GM12801 (cell line): ENCODE data around the gene PUS10.

ENCODE experiments used
- CTCF ChIP-seq: IDR thresholded peaks from one replicate; pipeline ENCODE4 v1.5.1; 2011; ENCODE audit warnings: control low read depth; ENCODE audit not compliant: insufficient read length; ENCODE audit errors: extremely low read depth

The PUS10 gene

GRCh38 chr2:60974652-60975051 is 43.4 kb downstream of the PUS10 start:
- no peak for TF ChIP-seq CTCF

- no peak for TF ChIP-seq CTCF
Observed at GRCh38 chr2:60973705-60974104, 44.4 kb downstream of the PUS10 start.

GRCh38 chr2:60972889-60973656 is 45.0 kb downstream of the PUS10 start:
- TF ChIP-seq CTCF, result no peak

- TF ChIP-seq CTCF, result no peak
Observed at GRCh38 chr2:60966507-60967405, 51.3 kb downstream of the PUS10 start.

GRCh38 chr2:60965499-60965785 is 52.6 kb downstream of the PUS10 start:
- no peak for TF ChIP-seq CTCF

DNA sequence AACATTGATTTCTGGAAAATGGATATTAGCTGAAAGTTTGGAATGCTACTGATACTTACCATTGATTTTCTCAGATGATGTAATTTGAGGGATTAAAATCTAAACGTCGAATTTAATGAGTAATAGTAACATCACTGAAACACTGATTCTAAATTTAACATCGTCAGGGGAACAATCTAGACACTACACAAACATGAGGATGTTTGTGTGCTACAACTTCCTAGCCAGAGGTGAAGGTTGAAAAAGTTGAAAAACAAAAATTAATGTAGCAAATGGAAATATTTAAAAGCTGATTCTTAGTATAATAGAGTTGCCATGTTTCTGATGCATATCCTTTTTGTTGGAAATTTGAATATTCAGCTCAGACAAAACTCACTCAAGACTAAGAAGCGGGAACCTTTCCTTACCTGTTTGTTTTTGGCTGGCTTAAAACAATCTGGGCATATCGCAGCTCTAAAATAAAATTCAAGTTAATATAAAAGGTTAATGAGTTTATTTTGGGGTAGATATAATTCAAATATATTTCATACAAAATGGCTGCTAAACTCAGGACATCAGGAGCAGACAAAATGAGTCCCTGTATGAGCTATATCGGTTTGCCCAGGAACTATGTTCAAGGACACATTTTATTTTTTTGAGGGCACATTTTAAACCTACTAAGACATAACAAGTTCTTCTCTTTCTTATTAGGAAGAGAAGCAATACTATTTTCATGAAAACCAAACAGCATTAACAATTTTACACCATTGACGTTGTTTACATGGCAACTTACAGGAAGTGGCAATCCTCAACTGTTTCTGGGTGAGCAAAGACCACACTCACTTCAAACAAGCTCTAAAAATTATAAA is 53.2 kb downstream of the PUS10 start:
- no peak for TF ChIP-seq CTCF

DNA sequence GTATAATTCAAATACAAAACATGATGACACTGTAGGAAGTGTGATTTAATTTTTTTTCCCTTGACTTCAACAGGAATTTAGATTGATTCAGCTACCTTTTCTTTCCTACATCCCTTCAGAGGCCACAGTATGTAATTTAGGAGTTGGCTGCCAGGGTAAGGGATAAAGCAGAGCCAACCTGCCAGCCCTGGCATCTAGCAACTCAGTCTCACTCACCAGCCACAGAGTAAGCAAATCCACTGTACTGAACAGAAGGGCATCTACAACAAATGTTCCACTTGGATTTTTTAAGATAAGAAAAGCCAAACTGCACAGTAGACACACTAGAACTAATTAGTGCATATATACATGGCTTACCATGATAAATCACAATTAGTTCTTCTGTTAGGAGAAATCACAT is 54.9 kb downstream of the PUS10 start:
- TF ChIP-seq CTCF, result no peak
